GM10248 (cell line): ENCODE results near the gene NECAB2.
A peak's percentile ranks its signal among the peaks of the same experiment; 100 is the strongest.

Experiments
- CTCF ChIA-PET: fragments of 300-600 bp; sonication (Branson Sonifier 250); formaldehyde crosslinking; extraction: SDS; loops from one replicate; lab custom pipeline; 2021; ENCODE audit warnings: antibody characterized with exemption; lab: Yijun Ruan, JAX
- POLR2A ChIA-PET: fragments of 350-650 bp; sonication (Branson Sonifier 250); formaldehyde crosslinking; extraction: SDS; loops from one replicate; lab custom pipeline; 2020; ENCODE audit warnings: antibody characterized with exemption; lab: Yijun Ruan, JAX
- DNase-seq: peaks from one replicate; pipeline ENCODE4 v3.0.0; 2012; ENCODE audit errors: extremely low spot score
- CTCF ChIP-seq: IDR thresholded peaks from 2 replicates; pipeline ENCODE4 v1.5.1; 2012; ENCODE audit warnings: mild to moderate bottlenecking, low read depth; ENCODE audit errors: extremely low read depth, missing control alignments, control extremely low read depth

The NECAB2 gene

GRCh38 chr16:83951544-83951943, 16.5 kb upstream of the NECAB2 start:
- ChIA-PET CTCF (no interaction called here), POLR2A (no interaction called here)
- DNase-seq, result no peak
- TF ChIP-seq CTCF, result no peak

- TF ChIP-seq CTCF, result no peak
- ChIA-PET CTCF (interaction anchor here (2.1 to 2.2 kb wide), 2 partner anchors 26 to 234 kb away, joined by 7 to 14 read pairs; partner anchors contain the start of gene TAF1C), POLR2A (no interaction called here)
- no peak for DNase-seq
These were observed 15.5 kb upstream of the NECAB2 start for GRCh38 chr16:83952587-83952939.

- peak; percentile 88 for DNase-seq
- CTCF ChIA-PET, result interaction anchor here (0.7 to 5.2 kb wide), 15 partner anchors 13 to 553 kb away, joined by 3 to 32 read pairs (median 4); partner anchors contain the start of genes SLC38A8 and TAF1C
- POLR2A ChIA-PET, result interaction anchor here (0.6 kb wide), 1 partner anchor 857 kb away, joined by 3 read pairs; no protein-coding TSS in a partner anchor
- TF ChIP-seq CTCF, result no peak
These were observed 14.9 kb upstream of the NECAB2 start, which contains the start of gene OSGIN1 for GRCh38 chr16:83952940-83953795. TSS of gene OSGIN1 (plus strand) at chr16:83953240. CDS start at chr16:83957672, 4,432 bp downstream.

- DNase-seq, result peak; percentile 70
- peak; percentile 42 for TF ChIP-seq CTCF
- CTCF ChIA-PET, result interaction anchor here (0.7 to 5.2 kb wide), 17 partner anchors 12 to 552 kb away, joined by 3 to 32 read pairs (median 4); partner anchors contain the start of genes SLC38A8 and TAF1C
- POLR2A ChIA-PET, result interaction anchor here (0.6 kb wide), 1 partner anchor 857 kb away, joined by 3 read pairs; no protein-coding TSS in a partner anchor
These were observed 14.1 kb upstream of the NECAB2 start for GRCh38 chr16:83953796-83954576.

GRCh38 chr16:83954577-83955016, 13.4 kb upstream of the NECAB2 start:
- no peak for TF ChIP-seq CTCF
- ChIA-PET CTCF (interaction anchor here (1.1 to 5.2 kb wide), 10 partner anchors 19 to 552 kb away, joined by 3 to 32 read pairs (median 4); partner anchors contain the start of gene SLC38A8), POLR2A (no interaction called here)
- DNase-seq, result no peak
